Brain pericyte (primary cell): ENCODE measurements around the gene SLC34A1.

Experiments used
- DNase-seq: peaks from one replicate; pipeline ENCODE4 v3.0.0-alpha.2; 2012; ENCODE audit warnings: low read depth, low spot score

SLC34A1 gene

GRCh38 chr5:177388521-177389052 lies 4.4 kb downstream of the SLC34A1 start:
- no peak for DNase-seq

GRCh38 chr5:177389241-177390169 lies 5.3 kb downstream of the SLC34A1 start:
- DNase-seq, result no peak

- no peak for DNase-seq
These were observed 6.4 kb downstream of the SLC34A1 start for GRCh38 chr5:177390363-177391300.

- no peak for DNase-seq
These were observed 8.5 kb downstream of the SLC34A1 start for GRCh38 chr5:177392765-177393164.

GRCh38 chr5:177393206-177393765 lies 9.1 kb downstream of the SLC34A1 start:
- no peak for DNase-seq

- DNase-seq, result no peak
These were observed 9.8 kb downstream of the SLC34A1 start for GRCh38 chr5:177393990-177394389.

- no peak for DNase-seq
These were observed 11.8 kb downstream of the SLC34A1 start for GRCh38 chr5:177396078-177396477.

GRCh38 chr5:177396807-177397206 lies 12.6 kb downstream of the SLC34A1 start:
- DNase-seq, result no peak

GRCh38 chr5:177397875-177398390 lies 13.7 kb downstream of the SLC34A1 start:
- DNase-seq, result no peak

GRCh38 chr5:177399997-177400868 lies 16.0 kb downstream of the SLC34A1 start, which contains the start of gene PFN3:
PFN3 (minus strand) TSS chr5:177400661; CDS start chr5:177400576, 85 bp downstream.
- no peak for DNase-seq

GRCh38 chr5:177402271-177403043 lies 18.2 kb downstream of the SLC34A1 start:
- no peak for DNase-seq

- DNase-seq, result no peak
These were observed 19.0 kb downstream of the SLC34A1 start for GRCh38 chr5:177403102-177403791.

- DNase-seq, result no peak
These were observed 19.8 kb downstream of the SLC34A1 start for GRCh38 chr5:177403792-177404640.

- no peak for DNase-seq
These were observed 20.5 kb downstream of the SLC34A1 start for GRCh38 chr5:177404641-177405179.

GRCh38 chr5:177405312-177405711 lies 21.1 kb downstream of the SLC34A1 start:
- DNase-seq, result no peak

GRCh38 chr5:177405805-177406204 lies 21.6 kb downstream of the SLC34A1 start:
- DNase-seq, result no peak

GRCh38 chr5:177409043-177409801 lies 25.0 kb downstream of the SLC34A1 start, which contains the start of gene F12:
F12 (minus strand) TSS chr5:177409564; CDS start chr5:177409527, 37 bp downstream.
- no peak for DNase-seq
